HepG2 (cell line): ENCODE results near the gene SHMT1. TPM values are rescaled to one million over a fixed set of nuclear protein-coding genes. Genes with fewer than 3 reads are reported as not detected.

Experiments used
- DMAP1 ChIP-seq: IDR thresholded peaks from 2 replicates; pipeline ENCODE4 v1.6.1; 2016
- HHEX ChIP-seq: IDR thresholded peaks from 2 replicates; pipeline ENCODE4 v1.6.1; 2016; ENCODE audit warnings: control low read depth
- NCOA1 ChIP-seq: sonication (generic); formaldehyde crosslinking; IDR thresholded peaks from 2 replicates; pipeline ENCODE4 v1.9.0; 2021; ENCODE audit warnings: missing genetic modification reagents
- PBX3 ChIP-seq: sonication (generic); formaldehyde crosslinking; IDR thresholded peaks from 2 replicates; pipeline ENCODE4 v1.8.1; 2023; ENCODE audit warnings: missing genetic modification reagents, inconsistent platforms, borderline replicate concordance
- WIZ ChIP-seq: sonication (generic); formaldehyde crosslinking; IDR thresholded peaks from 2 replicates; pipeline ENCODE4 v1.5.1; 2020; ENCODE audit warnings: mild to moderate bottlenecking, missing genetic modification reagents
- ZNF256 ChIP-seq: sonication (generic); formaldehyde crosslinking; conservative IDR thresholded peaks from 2 replicates; pipeline ENCODE4 v1.4.0; 2020; ENCODE audit warnings: missing genetic modification reagents
- ZNF44 ChIP-seq: sonication (generic); formaldehyde crosslinking; IDR thresholded peaks from 2 replicates; pipeline ENCODE4 v1.5.1; 2020; ENCODE audit warnings: mild to moderate bottlenecking, missing genetic modification reagents
- polyA plus RNA-seq, 8 experiments: library from polyadenylated mRNA; depleted of rRNA in 3 of 8; stranded (reverse) in 7 of 8; unstranded in 1 of 8; fragments of >200 nt; fragmentation: Illumina TruSeq in 4 of 8; extraction: Trizol in 4 of 8; gene quantifications; 2 replicates each; pipeline versions ENCODE4 v1.2.1 to v1.2.3, GENCODE V29; 2011 to 2016; ENCODE audit warnings: low read depth in 4 of 8, missing spikeins in 1 of 8, mixed read lengths in 1 of 8; ENCODE audit not compliant: insufficient read depth in 1 of 8
- total RNA-seq, 5 experiments: library from RNA; depleted of rRNA; stranded (reverse); fragments of >200 nt; fragmentation: Illumina TruSeq; extraction: Trizol; gene quantifications; 2 replicates each; pipeline ENCODE4 v1.2.3, GENCODE V29; 2016; ENCODE audit warnings: low read depth in 1 of 5
- TF ChIP-seq, protein P1 (sequence below), 2 experiments: IDR thresholded peaks; 2 replicates each; pipeline ENCODE4 v1.6.1; 2011 to 2012; ENCODE audit warnings: low read length in 2 of 2, borderline replicate concordance in 1 of 2, low read depth in 1 of 2, mild to moderate bottlenecking in 1 of 2, moderate library complexity in 1 of 2
- TF ChIP-seq, protein P2 (sequence below): sonication (generic); formaldehyde crosslinking; IDR thresholded peaks from 2 replicates; pipeline ENCODE4 v1.4.0; 2020; ENCODE audit warnings: mild to moderate bottlenecking, low read depth, missing genetic modification reagents
- TF ChIP-seq, protein P3 (sequence below): sonication (generic); formaldehyde crosslinking; conservative IDR thresholded peaks from 2 replicates; pipeline ENCODE4 v1.8.0; 2022; ENCODE audit warnings: mild to moderate bottlenecking, moderate library complexity, missing genetic modification reagents
- TF ChIP-seq, protein P4 (sequence below): sonication (generic); formaldehyde crosslinking; IDR thresholded peaks from 2 replicates; pipeline ENCODE4 v1.4.0; 2020; ENCODE audit warnings: mild to moderate bottlenecking, missing genetic modification reagents
- TF ChIP-seq, protein P5 (sequence below): sonication (generic); formaldehyde crosslinking; IDR thresholded peaks from 2 replicates; pipeline ENCODE4 v1.5.1; 2020; ENCODE audit warnings: missing genetic modification reagents, mild to moderate bottlenecking, borderline replicate concordance
- TF ChIP-seq, protein P6 (sequence below), 2 experiments: sonication (generic) in 1 of 2; formaldehyde crosslinking in 1 of 2; IDR thresholded peaks; 2 replicates each; pipeline versions ENCODE4 v1.4.0 to v1.6.1; 2016 to 2020; ENCODE audit warnings: borderline replicate concordance in 1 of 2, low read depth in 1 of 2, mild to moderate bottlenecking in 1 of 2, missing genetic modification reagents in 1 of 2

The SHMT1 gene
- total and polyA plus RNA-seq, 2 of the 13 experiments (the other 11 are each of a cell fraction or from before 2014, with no cell fraction given) = 21.3 to 48.8 TPM

DNA sequence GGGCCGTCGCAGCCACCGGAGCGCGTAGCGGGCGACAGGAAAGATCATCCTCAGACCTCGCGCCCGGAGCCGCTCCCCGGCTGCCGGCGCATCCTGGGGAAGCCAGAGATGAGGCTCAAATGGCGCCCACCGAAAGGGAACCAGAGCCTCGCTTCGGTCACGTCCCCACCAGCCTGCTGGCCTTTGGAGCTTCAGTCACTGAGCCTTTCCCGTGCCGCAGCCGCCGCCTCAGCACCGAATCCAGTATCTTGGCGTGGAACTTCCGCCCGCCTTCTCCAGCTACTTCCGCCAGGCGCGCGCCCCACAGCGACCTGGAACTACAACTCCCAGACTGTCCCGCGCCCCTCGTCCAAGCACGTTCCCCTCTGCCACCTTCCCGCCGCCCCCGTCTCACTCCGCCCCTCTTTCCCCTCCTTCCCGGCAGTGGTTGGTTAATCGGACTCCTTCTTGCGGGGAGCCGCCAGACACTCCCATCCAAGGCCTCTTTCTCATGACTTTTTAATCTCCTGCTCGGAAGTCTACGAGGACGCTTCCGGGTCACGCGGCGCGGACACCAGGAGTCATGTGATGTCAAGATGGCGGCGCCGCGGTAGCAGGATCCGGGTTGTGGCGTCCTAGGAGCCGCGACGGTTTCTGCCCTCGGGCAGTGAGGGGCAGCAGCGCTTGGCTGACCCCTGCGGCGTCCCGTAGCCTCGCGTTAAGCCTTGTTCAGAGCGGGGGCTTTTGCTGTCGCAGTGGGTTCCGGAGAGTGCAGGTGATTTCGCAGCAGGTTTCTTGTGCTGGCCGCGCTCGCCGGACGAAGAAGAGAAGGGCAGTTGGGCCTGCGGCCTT lies 48.4 kb downstream of the SHMT1 start, which contains the start of the genes SMCR8 and TOP3A (continued):
- TF ChIP-seq DMAP1 (peak; percentile 81; the same call in 1 of the 2 replicates), ZNF44 (CRISPR knock-in tag) (no peak; the same call in 1 of the 2 replicates), PBX3 (no peak), ZNF256 (CRISPR knock-in tag) (0 out of 2 replicates have a peak, but pooled peaks have one; percentile 72), WIZ (CRISPR knock-in tag) (no peak; the same call in 1 of the 2 replicates), NCOA1 (CRISPR knock-in tag) (peak; percentile 74; the same call in 1 of the 2 replicates), HHEX (CRISPR knock-in tag) (no peak)
- TF ChIP-seq, protein P1, sequence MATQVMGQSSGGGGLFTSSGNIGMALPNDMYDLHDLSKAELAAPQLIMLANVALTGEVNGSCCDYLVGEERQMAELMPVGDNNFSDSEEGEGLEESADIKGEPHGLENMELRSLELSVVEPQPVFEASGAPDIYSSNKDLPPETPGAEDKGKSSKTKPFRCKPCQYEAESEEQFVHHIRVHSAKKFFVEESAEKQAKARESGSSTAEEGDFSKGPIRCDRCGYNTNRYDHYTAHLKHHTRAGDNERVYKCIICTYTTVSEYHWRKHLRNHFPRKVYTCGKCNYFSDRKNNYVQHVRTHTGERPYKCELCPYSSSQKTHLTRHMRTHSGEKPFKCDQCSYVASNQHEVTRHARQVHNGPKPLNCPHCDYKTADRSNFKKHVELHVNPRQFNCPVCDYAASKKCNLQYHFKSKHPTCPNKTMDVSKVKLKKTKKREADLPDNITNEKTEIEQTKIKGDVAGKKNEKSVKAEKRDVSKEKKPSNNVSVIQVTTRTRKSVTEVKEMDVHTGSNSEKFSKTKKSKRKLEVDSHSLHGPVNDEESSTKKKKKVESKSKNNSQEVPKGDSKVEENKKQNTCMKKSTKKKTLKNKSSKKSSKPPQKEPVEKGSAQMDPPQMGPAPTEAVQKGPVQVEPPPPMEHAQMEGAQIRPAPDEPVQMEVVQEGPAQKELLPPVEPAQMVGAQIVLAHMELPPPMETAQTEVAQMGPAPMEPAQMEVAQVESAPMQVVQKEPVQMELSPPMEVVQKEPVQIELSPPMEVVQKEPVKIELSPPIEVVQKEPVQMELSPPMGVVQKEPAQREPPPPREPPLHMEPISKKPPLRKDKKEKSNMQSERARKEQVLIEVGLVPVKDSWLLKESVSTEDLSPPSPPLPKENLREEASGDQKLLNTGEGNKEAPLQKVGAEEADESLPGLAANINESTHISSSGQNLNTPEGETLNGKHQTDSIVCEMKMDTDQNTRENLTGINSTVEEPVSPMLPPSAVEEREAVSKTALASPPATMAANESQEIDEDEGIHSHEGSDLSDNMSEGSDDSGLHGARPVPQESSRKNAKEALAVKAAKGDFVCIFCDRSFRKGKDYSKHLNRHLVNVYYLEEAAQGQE (IDR thresholded peaks at IDR 0.05; ENCODE audit: borderline replicate concordance in 1 of 2, low read depth in 1 of 2, low read length in 2 of 2) = no peak
- TF ChIP-seq, protein P2, sequence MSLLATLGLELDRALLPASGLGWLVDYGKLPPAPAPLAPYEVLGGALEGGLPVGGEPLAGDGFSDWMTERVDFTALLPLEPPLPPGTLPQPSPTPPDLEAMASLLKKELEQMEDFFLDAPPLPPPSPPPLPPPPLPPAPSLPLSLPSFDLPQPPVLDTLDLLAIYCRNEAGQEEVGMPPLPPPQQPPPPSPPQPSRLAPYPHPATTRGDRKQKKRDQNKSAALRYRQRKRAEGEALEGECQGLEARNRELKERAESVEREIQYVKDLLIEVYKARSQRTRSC (CRISPR knock-in tag) = no peak
- TF ChIP-seq, protein P3, sequence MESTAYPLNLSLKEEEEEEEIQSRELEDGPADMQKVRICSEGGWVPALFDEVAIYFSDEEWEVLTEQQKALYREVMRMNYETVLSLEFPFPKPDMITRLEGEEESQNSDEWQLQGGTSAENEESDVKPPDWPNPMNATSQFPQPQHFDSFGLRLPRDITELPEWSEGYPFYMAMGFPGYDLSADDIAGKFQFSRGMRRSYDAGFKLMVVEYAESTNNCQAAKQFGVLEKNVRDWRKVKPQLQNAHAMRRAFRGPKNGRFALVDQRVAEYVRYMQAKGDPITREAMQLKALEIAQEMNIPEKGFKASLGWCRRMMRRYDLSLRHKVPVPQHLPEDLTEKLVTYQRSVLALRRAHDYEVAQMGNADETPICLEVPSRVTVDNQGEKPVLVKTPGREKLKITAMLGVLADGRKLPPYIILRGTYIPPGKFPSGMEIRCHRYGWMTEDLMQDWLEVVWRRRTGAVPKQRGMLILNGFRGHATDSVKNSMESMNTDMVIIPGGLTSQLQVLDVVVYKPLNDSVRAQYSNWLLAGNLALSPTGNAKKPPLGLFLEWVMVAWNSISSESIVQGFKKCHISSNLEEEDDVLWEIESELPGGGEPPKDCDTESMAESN (CRISPR knock-in tag) = no peak; the same call in 1 of the 2 replicates
- TF ChIP-seq, protein P4, sequence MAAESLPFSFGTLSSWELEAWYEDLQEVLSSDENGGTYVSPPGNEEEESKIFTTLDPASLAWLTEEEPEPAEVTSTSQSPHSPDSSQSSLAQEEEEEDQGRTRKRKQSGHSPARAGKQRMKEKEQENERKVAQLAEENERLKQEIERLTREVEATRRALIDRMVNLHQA (CRISPR knock-in tag) = no peak
- TF ChIP-seq, protein P5, sequence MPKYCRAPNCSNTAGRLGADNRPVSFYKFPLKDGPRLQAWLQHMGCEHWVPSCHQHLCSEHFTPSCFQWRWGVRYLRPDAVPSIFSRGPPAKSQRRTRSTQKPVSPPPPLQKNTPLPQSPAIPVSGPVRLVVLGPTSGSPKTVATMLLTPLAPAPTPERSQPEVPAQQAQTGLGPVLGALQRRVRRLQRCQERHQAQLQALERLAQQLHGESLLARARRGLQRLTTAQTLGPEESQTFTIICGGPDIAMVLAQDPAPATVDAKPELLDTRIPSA (CRISPR knock-in tag) = no peak; the same call in 1 of the 2 replicates
- TF ChIP-seq, protein P6, sequence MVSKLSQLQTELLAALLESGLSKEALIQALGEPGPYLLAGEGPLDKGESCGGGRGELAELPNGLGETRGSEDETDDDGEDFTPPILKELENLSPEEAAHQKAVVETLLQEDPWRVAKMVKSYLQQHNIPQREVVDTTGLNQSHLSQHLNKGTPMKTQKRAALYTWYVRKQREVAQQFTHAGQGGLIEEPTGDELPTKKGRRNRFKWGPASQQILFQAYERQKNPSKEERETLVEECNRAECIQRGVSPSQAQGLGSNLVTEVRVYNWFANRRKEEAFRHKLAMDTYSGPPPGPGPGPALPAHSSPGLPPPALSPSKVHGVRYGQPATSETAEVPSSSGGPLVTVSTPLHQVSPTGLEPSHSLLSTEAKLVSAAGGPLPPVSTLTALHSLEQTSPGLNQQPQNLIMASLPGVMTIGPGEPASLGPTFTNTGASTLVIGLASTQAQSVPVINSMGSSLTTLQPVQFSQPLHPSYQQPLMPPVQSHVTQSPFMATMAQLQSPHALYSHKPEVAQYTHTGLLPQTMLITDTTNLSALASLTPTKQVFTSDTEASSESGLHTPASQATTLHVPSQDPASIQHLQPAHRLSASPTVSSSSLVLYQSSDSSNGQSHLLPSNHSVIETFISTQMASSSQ (IDR thresholded peaks at IDR 0.05; ENCODE audit: low read depth) = peak; percentile 32; the same call in 1 of the 2 replicates
- TF ChIP-seq, protein P6 (CRISPR knock-in tag; IDR thresholded peaks at IDR 0.05; ENCODE audit: borderline replicate concordance) = no peak; the same call in 1 of the 2 replicates
